Calu3 (cell line): ENCODE results near the gene KCND1. TPM values are rescaled to one million over a fixed set of nuclear protein-coding genes. Genes with fewer than 3 reads are reported as not detected.

Experiments
- BruUV-seq: library from RNA; stranded (reverse); fragments of 400-500 nt; replicated peaks from 2 replicates; lab custom pipeline; 2021; lab: Mats Ljungman, UMichigan
- CTCF ChIA-PET: fragments of 300-600 bp; sonication (Branson Sonifier 250); formaldehyde crosslinking; loops from one replicate; lab custom pipeline; 2022; ENCODE audit warnings: antibody characterized with exemption; lab: Charles Lee
- DNase-seq: peaks from one replicate; pipeline ENCODE4 v3.0.0; 2022
- H3K27ac Mint-ChIP-seq: one replicate; pipeline ENCODE4 v1.8.0; 2022; ENCODE audit warnings: mixed read lengths; ENCODE audit not compliant: unreplicated experiment
- H3K27me3 Mint-ChIP-seq: one replicate; pipeline ENCODE4 v1.8.0; 2022; ENCODE audit warnings: mixed read lengths; ENCODE audit not compliant: unreplicated experiment
- H3K36me3 Mint-ChIP-seq: one replicate; pipeline ENCODE4 v1.8.0; 2022; ENCODE audit warnings: mild to moderate bottlenecking, moderate library complexity, mixed read lengths; ENCODE audit not compliant: insufficient read depth, unreplicated experiment
- H3K4me1 Mint-ChIP-seq: one replicate; pipeline ENCODE4 v1.8.0; 2022; ENCODE audit warnings: mild to moderate bottlenecking, low read depth, mixed read lengths; ENCODE audit not compliant: unreplicated experiment
- H3K4me3 Mint-ChIP-seq: one replicate; pipeline ENCODE4 v1.8.0; 2022; ENCODE audit warnings: mild to moderate bottlenecking, low read depth, moderate library complexity, mixed read lengths; ENCODE audit not compliant: unreplicated experiment
- H3K9me3 Mint-ChIP-seq: one replicate; pipeline ENCODE4 v1.8.0; 2022; ENCODE audit warnings: low read depth, mixed read lengths; ENCODE audit not compliant: unreplicated experiment
- intact Hi-C: fragments of 100-400 bp; cut with micrococcal nuclease; formaldehyde crosslinking; loops from one replicate; pipeline ENCODE4 v1.10.0; 2022; ENCODE audit not compliant: unreplicated experiment
- total RNA-seq: library from RNA; stranded (reverse); gene quantifications from 2 replicates; pipeline ENCODE4 v1.2.3, GENCODE V29; 2022
- TF ChIP-seq, protein P1 (sequence below): fragments of 200-600 bp; IDR thresholded peaks from one replicate; pipeline ENCODE4 v1.8.0; 2022; ENCODE audit warnings: antibody characterized with exemption; ENCODE audit not compliant: unreplicated experiment

KCND1 gene
- total RNA-seq, 1 experiment from 2014 or later: 8.4 TPM

DNA sequence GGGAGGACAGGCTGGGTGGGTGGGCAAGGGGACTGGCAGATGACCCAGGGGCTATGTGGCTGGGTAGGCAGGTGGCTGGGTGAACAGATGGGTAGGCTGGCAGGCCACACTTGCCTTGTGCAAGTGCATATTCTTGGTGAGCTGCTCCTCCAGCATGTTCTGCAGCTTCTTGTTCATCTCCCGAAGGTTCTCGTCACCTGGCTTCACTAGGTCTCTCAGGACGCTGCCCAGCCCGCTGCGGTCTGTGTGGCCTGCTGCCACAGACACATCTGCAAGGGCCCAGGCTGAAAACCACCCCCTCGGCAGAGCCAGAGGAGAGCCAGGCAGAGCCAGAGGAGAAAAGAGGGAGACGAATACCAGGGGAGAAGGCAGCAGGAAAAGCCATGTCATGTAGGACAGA is 3.4 kb upstream of the KCND1 start:
- Mint-ChIP-seq H3K27me3 (no peaks in the 10 kb centered on the region), H3K36me3 (peaks cover 60% of the 10 kb centered on the region), H3K9me3 (no peaks in the 10 kb centered on the region), H3K4me1 (peaks cover 12% of the 10 kb centered on the region), H3K27ac (no peak overlapping the region), H3K4me3 (no peak overlapping the region)
- CTCF ChIA-PET: no interaction called here
- no peak for DNase-seq
- BruUV-seq: no TSS peak
- intact Hi-C loops: no loop called here
- TF ChIP-seq, protein P1, sequence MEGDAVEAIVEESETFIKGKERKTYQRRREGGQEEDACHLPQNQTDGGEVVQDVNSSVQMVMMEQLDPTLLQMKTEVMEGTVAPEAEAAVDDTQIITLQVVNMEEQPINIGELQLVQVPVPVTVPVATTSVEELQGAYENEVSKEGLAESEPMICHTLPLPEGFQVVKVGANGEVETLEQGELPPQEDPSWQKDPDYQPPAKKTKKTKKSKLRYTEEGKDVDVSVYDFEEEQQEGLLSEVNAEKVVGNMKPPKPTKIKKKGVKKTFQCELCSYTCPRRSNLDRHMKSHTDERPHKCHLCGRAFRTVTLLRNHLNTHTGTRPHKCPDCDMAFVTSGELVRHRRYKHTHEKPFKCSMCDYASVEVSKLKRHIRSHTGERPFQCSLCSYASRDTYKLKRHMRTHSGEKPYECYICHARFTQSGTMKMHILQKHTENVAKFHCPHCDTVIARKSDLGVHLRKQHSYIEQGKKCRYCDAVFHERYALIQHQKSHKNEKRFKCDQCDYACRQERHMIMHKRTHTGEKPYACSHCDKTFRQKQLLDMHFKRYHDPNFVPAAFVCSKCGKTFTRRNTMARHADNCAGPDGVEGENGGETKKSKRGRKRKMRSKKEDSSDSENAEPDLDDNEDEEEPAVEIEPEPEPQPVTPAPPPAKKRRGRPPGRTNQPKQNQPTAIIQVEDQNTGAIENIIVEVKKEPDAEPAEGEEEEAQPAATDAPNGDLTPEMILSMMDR: no peak

DNA sequence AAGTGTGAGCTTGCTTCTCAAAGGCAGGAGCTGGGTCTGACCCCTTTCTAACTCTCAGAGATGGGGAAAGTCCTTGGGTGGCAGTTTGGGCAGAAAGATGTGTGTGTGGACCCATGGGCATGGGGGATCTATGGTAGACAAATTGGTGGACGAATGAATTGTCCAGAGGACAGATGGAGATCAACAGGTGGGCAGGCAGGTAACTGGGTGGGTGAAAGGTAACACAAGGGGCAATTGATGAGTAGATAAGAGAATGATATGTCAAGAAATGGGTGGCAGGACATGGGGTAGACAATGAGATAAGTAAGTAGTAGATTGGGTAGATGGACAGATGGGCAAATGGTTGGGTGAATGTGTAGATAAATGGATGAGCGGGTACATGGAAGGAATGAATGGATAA is 2.9 kb upstream of the KCND1 start:
- intact Hi-C loops: loop anchor here (5.0 kb wide), 1 partner anchor 68 kb away; the partner anchor contains the start of gene TFE3
- TF ChIP-seq, protein P1: no peak
- H3K9me3 Mint-ChIP-seq: no peaks in the 10 kb centered on the region
- DNase-seq: no peak
- H3K4me3 Mint-ChIP-seq: no peak overlapping the region
- CTCF ChIA-PET: no interaction called here
- BruUV-seq: no TSS peak
- peaks cover 62% of the 10 kb centered on the region for H3K36me3 Mint-ChIP-seq
- peaks cover 12% of the 10 kb centered on the region for H3K4me1 Mint-ChIP-seq
- no peak overlapping the region for H3K27ac Mint-ChIP-seq
- no peaks in the 10 kb centered on the region for H3K27me3 Mint-ChIP-seq

DNA sequence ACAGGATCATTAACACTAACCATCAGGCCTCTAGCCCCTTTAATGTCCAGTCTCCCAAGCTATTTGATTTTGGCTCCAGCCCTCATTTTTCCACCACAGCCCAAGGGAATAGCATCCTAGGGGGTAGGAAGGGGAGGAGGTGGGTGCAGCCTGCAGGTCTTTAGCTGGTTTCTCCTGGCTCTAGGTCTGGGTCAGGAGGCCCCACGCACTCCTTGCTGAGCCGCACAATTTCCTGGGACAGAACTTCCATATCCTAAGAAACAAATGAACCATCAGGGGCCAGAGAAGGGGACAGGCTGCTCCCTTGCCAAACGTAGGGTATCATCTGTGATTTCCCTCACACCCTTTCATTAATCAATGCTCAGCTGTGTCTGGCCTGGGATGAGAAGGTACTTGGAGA is 2.4 kb upstream of the KCND1 start:
- no TSS peak for BruUV-seq

DNA sequence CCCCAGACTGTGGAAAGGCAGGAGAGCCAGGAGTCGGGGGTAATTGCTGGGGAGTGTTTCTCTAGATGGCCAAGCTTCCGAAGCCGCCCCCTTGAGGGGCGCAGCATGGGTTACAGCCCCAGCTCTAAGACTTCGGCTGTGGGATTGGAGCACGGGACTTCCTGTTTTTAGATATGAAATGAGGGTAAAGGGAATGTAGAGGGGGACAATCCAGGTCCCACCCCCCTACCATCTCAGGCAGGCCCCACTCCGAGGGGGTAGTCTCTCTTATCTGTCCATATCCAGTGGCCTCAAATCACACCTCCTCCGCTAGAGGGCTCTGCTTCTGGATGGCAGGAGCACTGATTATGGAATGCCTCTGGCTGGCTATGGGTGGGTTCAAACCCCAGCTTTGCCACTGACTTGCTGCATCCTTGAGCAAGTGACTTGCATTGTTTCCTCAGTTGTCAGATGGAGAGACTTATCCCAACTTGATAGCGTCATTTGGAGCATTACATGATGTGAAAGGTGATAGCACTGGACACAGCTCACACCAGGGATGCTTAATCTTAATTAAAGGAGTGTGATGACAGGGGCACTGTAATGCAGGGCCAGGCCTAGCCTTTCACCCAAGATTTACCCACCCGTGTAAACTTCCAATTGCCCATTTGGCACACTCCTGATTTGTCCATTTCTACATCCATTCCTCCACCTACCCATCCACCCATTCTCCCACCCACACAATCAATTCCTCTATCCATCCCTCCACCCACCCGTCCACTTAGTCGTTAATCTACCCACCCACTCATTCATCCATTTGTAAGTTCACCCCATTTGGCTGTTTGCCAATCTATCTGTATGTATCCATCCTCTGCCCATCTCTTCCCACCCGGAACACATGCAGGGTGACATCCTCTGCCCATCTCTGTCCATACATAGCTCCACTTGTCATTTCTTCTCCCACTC is 848 bp upstream of the KCND1 start:
- intact Hi-C loops: loop anchor here (5.0 kb wide), 1 partner anchor 70 kb away; the partner anchor contains the start of gene TFE3

More for the DNA sequence above, 2.4 kb upstream of the KCND1 start:
- H3K4me3 Mint-ChIP-seq: no peak overlapping the region
- CTCF ChIA-PET: no interaction called here
- no peak overlapping the region for H3K27ac Mint-ChIP-seq
- intact Hi-C loops: loop anchor here (5.0 kb wide), 1 partner anchor 68 kb away; the partner anchor contains the start of gene TFE3
- peaks cover 60% of the 10 kb centered on the region for H3K36me3 Mint-ChIP-seq
- peaks cover 12% of the 10 kb centered on the region for H3K4me1 Mint-ChIP-seq
- DNase-seq: no peak
- TF ChIP-seq, protein P1: no peak
- no peaks in the 10 kb centered on the region for H3K9me3 Mint-ChIP-seq
- no peaks in the 10 kb centered on the region for H3K27me3 Mint-ChIP-seq

More for the DNA sequence above, 848 bp upstream of the KCND1 start:
- H3K4me1 Mint-ChIP-seq: peaks cover 16% of the 10 kb centered on the region
- H3K27me3 Mint-ChIP-seq: no peaks in the 10 kb centered on the region
- CTCF ChIA-PET: interaction anchor here (1.3 to 1.6 kb wide), 2 partner anchors 11 to 71 kb away, joined by 3 read pairs; partner anchors contain the start of gene TFE3
- peak overlapping the region; percentile 0 for H3K27ac Mint-ChIP-seq
- no peaks in the 10 kb centered on the region for H3K9me3 Mint-ChIP-seq
- DNase-seq: peak; percentile 51
- H3K36me3 Mint-ChIP-seq: peaks cover 45% of the 10 kb centered on the region
- peak overlapping the region; percentile 73 for H3K4me3 Mint-ChIP-seq
- no TSS peak for BruUV-seq
- TF ChIP-seq, protein P1: peak; percentile 28
